Gastrocnemius medialis (tissue), 4 donors: ENCODE data around the gene PRSS57. TPM values are rescaled to one million over a fixed set of nuclear protein-coding genes. Genes with fewer than 3 reads are reported as not detected.

Experiments used
- ATAC-seq, 2 donors: fragments of 150-250 bp; one replicate each; pipeline ENCODE4 v1.9.1; 2016
- DNase-seq, 2 donors: peaks; one replicate each; pipeline ENCODE4 v3.0.0-alpha.2; 2019
- H3K27ac ChIP-seq, 4 donors: fragments of 200-600 bp; sonication (generic); 1 replicate in 1 of 4; 2 replicates in 3 of 4; pipeline ENCODE4 v1.5.1; 2016 to 2018; ENCODE audit warnings: mild to moderate bottlenecking in 2 of 4, moderate library complexity in 1 of 4
- H3K27me3 ChIP-seq, 3 donors: fragments of 200-600 bp; sonication (generic) in 2 of 3; 1 replicate in 1 of 3; 2 replicates in 2 of 3; pipeline versions ENCODE4 v1.5.1 to v1.6.0; 2016 to 2019; ENCODE audit warnings: mild to moderate bottlenecking in 1 of 3, moderate library complexity in 1 of 3
- H3K36me3 ChIP-seq, 2 donors: fragments of 200-600 bp; sonication (generic) in 1 of 2; one replicate each; pipeline ENCODE4 v1.5.1; 2017 to 2018
- H3K4me1 ChIP-seq, 2 donors: fragments of 200-600 bp; sonication (generic) in 1 of 2; one replicate each; pipeline ENCODE4 v1.5.1; 2016 to 2017; ENCODE audit warnings: mild to moderate bottlenecking in 2 of 2
- H3K4me3 ChIP-seq, 4 donors: fragments of 200-600 bp; sonication (generic) in 3 of 4; 1 replicate in 1 of 4; 2 replicates in 3 of 4; pipeline ENCODE4 v1.5.1; 2016 to 2019; ENCODE audit warnings: mild to moderate bottlenecking in 2 of 4
- H3K9me3 ChIP-seq, 3 donors: fragments of 200-600 bp; sonication (generic) in 2 of 3; 1 replicate in 1 of 3; 2 replicates in 2 of 3; pipeline ENCODE4 v1.5.1; 2016 to 2019
- POLR2A ChIP-seq, 2 donors: fragments of 450-650 bp; IDR thresholded peaks; one replicate each; pipeline ENCODE4 v1.6.1; 2017; ENCODE audit warnings: antibody characterized with exemption in 2 of 2, mild to moderate bottlenecking in 2 of 2, moderate library complexity in 2 of 2
- in situ Hi-C, 4 donors: fragments of 200-750 bp; cut with MboI; loops; one replicate each; pipeline versions ENCODE4 v1.15.0 to v1.8.0; 2017; ENCODE audit warnings: low sequenced_read_pairs in 4 of 4
- intact Hi-C: fragments of 100-400 bp; cut with DNase I; formaldehyde crosslinking; loops from one replicate; pipeline ENCODE4 v1.15.1; 2023; ENCODE audit warnings: low total_unique reads
- total RNA-seq, 4 donors: library from RNA; depleted of rRNA; stranded (reverse); fragments of >200 nt; gene quantifications; one replicate each; pipeline versions ENCODE4 v1.1.0 to v1.2.3, GENCODE V29; 2016
- TF ChIP-seq, protein P1 (sequence below), 5 experiments: fragments of 450-650 bp in 3 of 5; fragments of 200-600 bp in 2 of 5; sonication (generic) in 2 of 5; IDR thresholded peaks in 4 of 5; conservative IDR thresholded peaks in 1 of 5; 1 replicate in 4 of 5; 2 replicates in 1 of 5; pipeline ENCODE4 v1.5.1; 2016 to 2019; ENCODE audit warnings: antibody characterized with exemption in 5 of 5, mild to moderate bottlenecking in 3 of 5, moderate library complexity in 3 of 5

PRSS57 gene
- total RNA-seq, 4 donors from 2014 or later = not detected

DNA sequence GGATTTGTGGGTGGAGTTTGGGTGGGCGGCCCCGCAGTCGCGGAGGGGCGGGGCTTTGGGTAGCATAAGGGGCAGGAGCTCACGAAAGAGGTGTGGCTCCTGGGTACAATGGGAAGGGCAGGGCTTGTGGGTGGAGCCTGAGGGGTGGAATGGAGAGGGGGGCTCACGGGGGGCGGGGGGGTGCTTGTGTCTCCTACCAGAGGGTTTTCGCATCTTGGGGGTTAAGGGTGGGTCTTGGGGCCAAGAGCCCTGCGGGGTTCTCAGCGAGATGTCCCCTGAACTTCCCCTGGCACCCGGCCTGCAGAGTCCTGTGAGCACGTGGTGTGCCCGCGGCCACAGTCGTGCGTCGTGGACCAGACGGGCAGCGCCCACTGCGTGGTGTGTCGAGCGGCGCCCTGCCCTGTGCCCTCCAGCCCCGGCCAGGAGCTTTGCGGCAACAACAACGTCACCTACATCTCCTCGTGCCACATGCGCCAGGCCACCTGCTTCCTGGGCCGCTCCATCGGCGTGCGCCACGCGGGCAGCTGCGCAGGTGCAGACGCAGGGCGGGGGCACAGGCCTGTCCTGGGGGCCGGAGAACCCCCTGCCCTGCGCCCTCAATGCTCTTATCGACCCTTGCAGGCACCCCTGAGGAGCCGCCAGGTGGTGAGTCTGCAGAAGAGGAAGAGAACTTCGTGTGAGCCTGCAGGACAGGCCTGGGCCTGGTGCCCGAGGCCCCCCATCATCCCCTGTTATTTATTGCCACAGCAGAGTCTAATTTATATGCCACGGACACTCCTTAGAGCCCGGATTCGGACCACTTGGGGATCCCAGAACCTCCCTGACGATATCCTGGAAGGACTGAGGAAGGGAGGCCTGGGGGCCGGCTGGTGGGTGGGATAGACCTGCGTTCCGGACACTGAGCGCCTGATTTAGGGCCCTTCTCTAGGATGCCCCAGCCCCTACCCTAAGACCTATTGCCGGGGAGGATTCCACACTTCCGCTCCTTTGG lies 13.9 kb downstream of the PRSS57 start:
- intact Hi-C loops = loop anchor here (2.0 kb wide), 1 partner anchor 109 kb away; the partner anchor contains the start of gene BSG
- TF ChIP-seq POLR2A (IDR thresholded peaks at IDR 0.05) = no peak
- TF ChIP-seq, protein P1, sequence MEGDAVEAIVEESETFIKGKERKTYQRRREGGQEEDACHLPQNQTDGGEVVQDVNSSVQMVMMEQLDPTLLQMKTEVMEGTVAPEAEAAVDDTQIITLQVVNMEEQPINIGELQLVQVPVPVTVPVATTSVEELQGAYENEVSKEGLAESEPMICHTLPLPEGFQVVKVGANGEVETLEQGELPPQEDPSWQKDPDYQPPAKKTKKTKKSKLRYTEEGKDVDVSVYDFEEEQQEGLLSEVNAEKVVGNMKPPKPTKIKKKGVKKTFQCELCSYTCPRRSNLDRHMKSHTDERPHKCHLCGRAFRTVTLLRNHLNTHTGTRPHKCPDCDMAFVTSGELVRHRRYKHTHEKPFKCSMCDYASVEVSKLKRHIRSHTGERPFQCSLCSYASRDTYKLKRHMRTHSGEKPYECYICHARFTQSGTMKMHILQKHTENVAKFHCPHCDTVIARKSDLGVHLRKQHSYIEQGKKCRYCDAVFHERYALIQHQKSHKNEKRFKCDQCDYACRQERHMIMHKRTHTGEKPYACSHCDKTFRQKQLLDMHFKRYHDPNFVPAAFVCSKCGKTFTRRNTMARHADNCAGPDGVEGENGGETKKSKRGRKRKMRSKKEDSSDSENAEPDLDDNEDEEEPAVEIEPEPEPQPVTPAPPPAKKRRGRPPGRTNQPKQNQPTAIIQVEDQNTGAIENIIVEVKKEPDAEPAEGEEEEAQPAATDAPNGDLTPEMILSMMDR (IDR thresholded peaks at IDR 0.05 in 4 of 5, conservative IDR thresholded peaks at IDR 0.05 in 1 of 5) = no peak
- Histone ChIP-seq H3K36me3 (no peaks in the 10 kb centered on the region), H3K4me3 (peak overlapping the region; percentile 38 to 89 (median 60)), H3K9me3 (no peaks in the 10 kb centered on the region), H3K4me1 (peaks cover 0 to 23% of the 10 kb centered on the region in 2 donors), H3K27me3 (peaks cover 4 to 9% (median 9%) of the 10 kb centered on the region in 3 donors), H3K27ac (peak overlapping the region; percentile 77 to 89 (median 86))
- in situ Hi-C loops = no loop called here
- ATAC-seq (no peak), DNase-seq (peak in 1 of 2 donors; percentile 84)

- Histone ChIP-seq H3K27ac (peak overlapping the region; percentile 77 to 89 (median 86)), H3K4me1 (peaks cover 0 to 28% of the 10 kb centered on the region in 2 donors), H3K36me3 (no peaks in the 10 kb centered on the region), H3K9me3 (no peaks in the 10 kb centered on the region), H3K27me3 (peaks cover 7 to 12% (median 9%) of the 10 kb centered on the region in 3 donors), H3K4me3 (peak overlapping the region; percentile 56 to 89 (median 66))
- peak; percentile 84 to 87 for ATAC-seq
- TF ChIP-seq, protein P1 (IDR thresholded peaks at IDR 0.05 in 4 of 5, conservative IDR thresholded peaks at IDR 0.05 in 1 of 5) = peak in 3 of 5 experiments; percentile 61 to 66 (median 65)
- peak; percentile 55 to 78 for TF ChIP-seq POLR2A (IDR thresholded peaks at IDR 0.05)
- DNase-seq = peak; percentile 99 to 100
- intact Hi-C loops = loop anchor here (1.0 to 2.0 kb wide), 4 partner anchors 17 to 174 kb away; partner anchors contain the start of genes BSG, PTBP1 and RNF126
- in situ Hi-C loops = no loop called here
Observed at GRCh38 chr19:680287-681028, 14.8 kb downstream of the PRSS57 start.

DNA sequence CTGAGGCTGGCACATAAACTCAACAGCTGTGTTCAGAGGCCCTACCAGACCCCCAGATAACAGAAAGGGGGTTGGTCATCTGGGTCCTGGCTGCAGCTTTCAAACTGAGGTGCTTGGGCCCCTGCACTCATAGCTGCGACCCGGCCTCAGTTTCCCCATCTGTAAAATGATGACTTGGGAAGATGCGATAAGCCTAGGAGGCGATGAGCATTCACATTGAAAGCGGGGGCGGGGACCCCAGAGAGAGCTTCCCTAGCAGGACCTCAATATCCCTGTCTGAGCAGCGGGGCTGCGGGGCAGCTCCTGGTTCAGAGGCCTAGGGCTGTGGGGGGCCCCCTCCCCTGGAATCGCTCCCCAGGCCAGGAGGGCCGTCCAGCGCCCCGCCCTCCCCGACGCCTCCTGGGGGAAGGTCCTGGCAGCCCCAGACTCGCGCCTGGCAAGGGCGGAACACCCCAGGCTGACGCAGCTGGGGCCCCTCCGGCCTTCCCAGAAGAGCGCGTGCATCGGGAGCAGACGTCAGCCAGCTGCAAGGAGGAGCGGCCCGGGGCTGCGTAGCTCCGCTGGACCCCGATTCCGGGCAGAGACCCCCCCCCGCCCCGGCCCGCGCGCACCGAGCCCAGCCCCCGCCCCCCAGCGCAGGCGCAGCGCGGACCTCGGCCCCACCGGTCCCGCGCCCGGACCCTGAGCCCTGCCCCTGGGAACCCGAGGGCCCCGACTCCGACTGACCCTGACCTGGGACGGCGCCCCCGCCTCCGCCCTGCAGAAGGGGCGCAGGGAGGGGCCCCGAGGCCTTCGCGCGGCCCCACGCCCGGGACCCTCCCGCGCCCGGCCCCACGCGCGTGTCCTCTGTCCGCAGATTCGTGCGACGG lies 15.6 kb downstream of the PRSS57 start:
- no peak for DNase-seq
- Histone ChIP-seq H3K27me3 (peaks cover 10 to 13% (median 12%) of the 10 kb centered on the region in 3 donors), H3K27ac (peak overlapping the region; percentile 77 to 89 (median 86)), H3K4me3 (peak overlapping the region; percentile 56 to 89 (median 66)), H3K4me1 (peaks cover 0 to 29% of the 10 kb centered on the region in 2 donors), H3K9me3 (no peaks in the 10 kb centered on the region), H3K36me3 (no peaks in the 10 kb centered on the region)
- no peak for ATAC-seq
- TF ChIP-seq, protein P1 (IDR thresholded peaks at IDR 0.05 in 4 of 5, conservative IDR thresholded peaks at IDR 0.05 in 1 of 5) = no peak
- in situ Hi-C loops (no loop called here), intact Hi-C loops (loop anchor here (1.0 to 2.0 kb wide), 4 partner anchors 16 to 173 kb away; partner anchors contain the start of genes BSG, PTBP1 and RNF126)
